SJSA1 (cell line): ENCODE data around the gene KIAA0408. TPM values are rescaled to one million over a fixed set of nuclear protein-coding genes. Genes with fewer than 3 reads are reported as not detected.
A peak's percentile ranks its signal among the peaks of the same experiment; 100 is the strongest.

Experiments
- DNase-seq, 2 experiments: peaks; one replicate each; pipeline ENCODE4 v3.0.0-alpha.2; 2015 to 2020; ENCODE audit warnings: low spot score in 2 of 2, low read depth in 1 of 2
- H3K27ac ChIP-seq: fragments of 250-450 bp; sonication (Bioruptor Pico); 2 replicates; pipeline ENCODE4 v1.5.1; 2020; ENCODE audit warnings: mild to moderate bottlenecking, moderate library complexity
- H3K27me3 ChIP-seq: fragments of 250-450 bp; sonication (Bioruptor Pico); replicated peaks from 2 replicates; pipeline ENCODE4 v1.5.1; 2020; ENCODE audit warnings: mild to moderate bottlenecking, moderate library complexity
- H3K36me3 ChIP-seq: fragments of 250-450 bp; sonication (Bioruptor Pico); 2 replicates; pipeline ENCODE4 v1.5.1; 2020; ENCODE audit warnings: mild to moderate bottlenecking
- H3K4me1 ChIP-seq: fragments of 250-450 bp; sonication (Bioruptor Pico); replicated peaks from 2 replicates; pipeline ENCODE4 v1.6.1; 2021; ENCODE audit warnings: mild to moderate bottlenecking
- H3K4me3 ChIP-seq: fragments of 250-450 bp; sonication (Bioruptor Pico); 2 replicates; pipeline ENCODE4 v1.5.1; 2020; ENCODE audit warnings: mild to moderate bottlenecking
- H3K9me3 ChIP-seq: fragments of 250-450 bp; sonication (Bioruptor Pico); replicated peaks from 2 replicates; pipeline ENCODE4 v1.5.1; 2020; ENCODE audit warnings: mild to moderate bottlenecking
- total RNA-seq: library from RNA; depleted of rRNA; stranded (reverse); fragments of >200 nt; shearing (Covaris generic); gene quantifications from 2 replicates; pipeline ENCODE4 v1.2.3, GENCODE V29; 2014

KIAA0408 gene
- total RNA-seq, 1 experiment from 2014 or later: 5.1 TPM

GRCh38 chr6:127475823-127476176 is 16.6 kb upstream of the KIAA0408 start:
- peaks cover 35% of the 10 kb centered on the region for H3K4me1 ChIP-seq
- H3K9me3 ChIP-seq: no peaks in the 10 kb centered on the region
- no peaks in the 10 kb centered on the region for H3K27me3 ChIP-seq
- no peak overlapping the region for H3K4me3 ChIP-seq
- DNase-seq: no peak
- no peak overlapping the region for H3K27ac ChIP-seq
- peaks cover 23% of the 10 kb centered on the region for H3K36me3 ChIP-seq

- Histone ChIP-seq H3K9me3 (no peaks in the 10 kb centered on the region), H3K4me1 (peaks cover 35% of the 10 kb centered on the region), H3K36me3 (peaks cover 21% of the 10 kb centered on the region), H3K27ac (no peak overlapping the region), H3K27me3 (no peaks in the 10 kb centered on the region), H3K4me3 (no peak overlapping the region)
- no peak for DNase-seq
Observed at GRCh38 chr6:127475135-127475822, 16.1 kb upstream of the KIAA0408 start.

DNA sequence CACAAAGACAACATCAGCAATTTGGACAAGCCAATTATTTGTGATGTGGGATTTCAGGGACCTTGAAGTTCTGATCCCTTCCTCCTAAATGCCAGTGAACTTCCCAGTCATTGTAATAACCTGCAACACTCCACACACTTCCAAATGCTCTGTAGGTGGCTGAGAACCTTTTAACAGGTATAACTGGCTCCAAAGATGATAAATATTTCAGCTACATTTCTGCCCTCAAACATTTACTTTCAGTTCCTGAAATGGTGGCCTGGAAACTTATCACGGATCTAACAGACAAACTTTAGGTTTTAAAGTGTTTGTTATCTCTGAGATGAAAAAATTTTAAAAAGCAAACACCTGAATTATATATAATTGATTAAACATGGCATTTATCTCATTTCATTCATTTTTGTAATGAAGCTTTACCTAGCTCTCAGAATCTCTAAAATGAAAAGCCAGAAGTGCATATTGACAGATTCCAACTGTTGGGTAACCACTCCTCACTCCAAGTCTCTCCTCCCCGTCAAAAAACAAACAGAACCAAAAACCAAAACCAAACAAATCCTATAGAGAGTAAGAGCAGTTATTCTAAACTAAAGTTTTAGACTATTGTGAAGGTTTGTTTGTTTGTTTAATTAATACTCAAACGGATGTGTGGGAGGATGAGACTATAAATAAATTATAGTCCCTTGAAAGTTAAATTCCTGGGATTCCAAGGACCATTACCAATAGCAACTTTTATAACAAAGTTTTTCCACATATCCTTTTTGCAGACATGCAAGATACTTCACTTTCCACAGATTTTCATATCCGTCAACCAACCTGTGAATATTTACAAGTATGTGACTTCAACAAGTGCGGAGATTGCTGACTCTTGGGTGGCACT is 12.4 kb upstream of the KIAA0408 start:
- peak overlapping the region; percentile 53 for H3K27ac ChIP-seq
- H3K9me3 ChIP-seq: no peaks in the 10 kb centered on the region
- peaks cover 12% of the 10 kb centered on the region for H3K36me3 ChIP-seq
- peaks cover 40% of the 10 kb centered on the region for H3K4me1 ChIP-seq
- no peak overlapping the region for H3K4me3 ChIP-seq
- peak in 1 of 2 experiments; percentile 83 for DNase-seq
- H3K27me3 ChIP-seq: no peaks in the 10 kb centered on the region

- Histone ChIP-seq H3K27ac (no peak overlapping the region), H3K4me1 (peaks cover 48% of the 10 kb centered on the region), H3K9me3 (no peaks in the 10 kb centered on the region), H3K27me3 (no peaks in the 10 kb centered on the region), H3K4me3 (no peak overlapping the region), H3K36me3 (no peaks in the 10 kb centered on the region)
- DNase-seq: no peak
Observed at GRCh38 chr6:127468936-127469335, 9.7 kb upstream of the KIAA0408 start.

DNA sequence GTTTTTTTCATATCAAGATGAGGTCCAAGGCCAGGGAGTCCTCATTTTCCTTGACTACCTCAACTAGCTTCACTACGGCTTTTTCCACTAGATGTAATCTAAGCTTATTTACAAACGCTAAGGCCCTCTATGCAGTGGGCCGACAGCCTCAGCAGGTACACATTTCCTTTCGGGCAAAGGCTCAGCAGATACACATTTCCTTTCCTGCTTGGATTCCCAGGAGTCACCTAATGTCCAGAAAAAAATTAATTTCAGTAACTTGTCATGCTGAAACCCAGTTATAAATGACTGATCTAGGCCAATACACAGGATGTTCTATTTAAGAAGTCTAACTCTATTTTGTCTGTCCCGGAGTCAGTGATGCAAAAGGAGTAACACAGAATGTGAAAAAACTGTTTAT is 7.2 kb upstream of the KIAA0408 start:
- no peak overlapping the region for H3K27ac ChIP-seq
- peaks cover 39% of the 10 kb centered on the region for H3K4me1 ChIP-seq
- H3K9me3 ChIP-seq: no peaks in the 10 kb centered on the region
- H3K27me3 ChIP-seq: no peaks in the 10 kb centered on the region
- H3K4me3 ChIP-seq: no peak overlapping the region
- H3K36me3 ChIP-seq: no peaks in the 10 kb centered on the region
- no peak for DNase-seq

GRCh38 chr6:127464881-127465459 is 5.8 kb upstream of the KIAA0408 start:
- peak; percentile 60 to 76 for DNase-seq
- Histone ChIP-seq H3K9me3 (no peaks in the 10 kb centered on the region), H3K27me3 (no peaks in the 10 kb centered on the region), H3K36me3 (no peaks in the 10 kb centered on the region), H3K4me1 (peaks cover 26% of the 10 kb centered on the region), H3K27ac (no peak overlapping the region), H3K4me3 (no peak overlapping the region)

GRCh38 chr6:127464161-127464880 is 5.1 kb upstream of the KIAA0408 start:
- Histone ChIP-seq H3K4me1 (peaks cover 24% of the 10 kb centered on the region), H3K27ac (peak overlapping the region; percentile 14), H3K36me3 (no peaks in the 10 kb centered on the region), H3K4me3 (no peak overlapping the region), H3K9me3 (no peaks in the 10 kb centered on the region), H3K27me3 (no peaks in the 10 kb centered on the region)
- DNase-seq: peak in 1 of 2 experiments; percentile 66

DNA sequence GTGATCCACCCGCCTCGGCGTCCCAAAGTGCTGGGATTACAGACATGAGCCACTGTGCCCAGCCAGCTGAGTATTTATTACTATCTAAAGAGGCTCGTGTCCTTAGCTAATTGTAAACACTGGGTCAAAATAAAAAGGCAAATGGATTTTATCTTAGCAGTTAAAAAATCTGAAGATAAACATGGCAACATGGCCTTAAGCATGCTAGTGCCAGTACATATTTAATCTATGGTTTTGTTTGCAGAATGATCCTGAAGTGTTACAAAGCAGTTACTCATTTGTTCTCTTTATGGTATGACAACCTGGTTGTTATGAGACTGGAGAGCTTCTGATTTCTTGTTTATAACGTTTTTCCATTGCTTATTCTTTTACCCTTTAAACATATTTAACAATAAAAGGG is 3.9 kb upstream of the KIAA0408 start:
- H3K36me3 ChIP-seq: no peaks in the 10 kb centered on the region
- no peak for DNase-seq
- H3K4me1 ChIP-seq: peaks cover 30% of the 10 kb centered on the region
- H3K4me3 ChIP-seq: no peak overlapping the region
- no peaks in the 10 kb centered on the region for H3K27me3 ChIP-seq
- no peak overlapping the region for H3K27ac ChIP-seq
- no peaks in the 10 kb centered on the region for H3K9me3 ChIP-seq

- Histone ChIP-seq H3K27me3 (no peaks in the 10 kb centered on the region), H3K9me3 (no peaks in the 10 kb centered on the region), H3K27ac (no peak overlapping the region), H3K36me3 (no peaks in the 10 kb centered on the region), H3K4me3 (no peak overlapping the region), H3K4me1 (peaks cover 36% of the 10 kb centered on the region)
- DNase-seq: no peak
Observed at GRCh38 chr6:127462376-127462775, 3.2 kb upstream of the KIAA0408 start.

GRCh38 chr6:127460465-127460864 is 1.3 kb upstream of the KIAA0408 start:
- no peaks in the 10 kb centered on the region for H3K9me3 ChIP-seq
- peaks cover 36% of the 10 kb centered on the region for H3K4me1 ChIP-seq
- no peaks in the 10 kb centered on the region for H3K27me3 ChIP-seq
- no peak overlapping the region for H3K4me3 ChIP-seq
- H3K27ac ChIP-seq: no peak overlapping the region
- H3K36me3 ChIP-seq: no peaks in the 10 kb centered on the region
- DNase-seq: no peak

GRCh38 chr6:127458817-127459216 is 372 bp downstream of the KIAA0408 start:
- peak overlapping the region; percentile 4; the same call in 1 of the 2 replicates for H3K27ac ChIP-seq
- no peak for DNase-seq

GRCh38 chr6:127458222-127458621 is 967 bp downstream of the KIAA0408 start:
- Histone ChIP-seq H3K27me3 (no peaks in the 10 kb centered on the region), H3K36me3 (no peaks in the 10 kb centered on the region), H3K4me1 (peaks cover 22% of the 10 kb centered on the region), H3K4me3 (no peak overlapping the region), H3K9me3 (no peaks in the 10 kb centered on the region), H3K27ac (peak overlapping the region; percentile 4; the same call in 1 of the 2 replicates)
- DNase-seq: peak in 1 of 2 experiments; percentile 36

More at GRCh38 chr6:127458817-127459216, 372 bp downstream of the KIAA0408 start:
- Histone ChIP-seq H3K9me3 (no peaks in the 10 kb centered on the region), H3K4me3 (no peak overlapping the region), H3K4me1 (peaks cover 26% of the 10 kb centered on the region), H3K27me3 (no peaks in the 10 kb centered on the region), H3K36me3 (no peaks in the 10 kb centered on the region)

DNA sequence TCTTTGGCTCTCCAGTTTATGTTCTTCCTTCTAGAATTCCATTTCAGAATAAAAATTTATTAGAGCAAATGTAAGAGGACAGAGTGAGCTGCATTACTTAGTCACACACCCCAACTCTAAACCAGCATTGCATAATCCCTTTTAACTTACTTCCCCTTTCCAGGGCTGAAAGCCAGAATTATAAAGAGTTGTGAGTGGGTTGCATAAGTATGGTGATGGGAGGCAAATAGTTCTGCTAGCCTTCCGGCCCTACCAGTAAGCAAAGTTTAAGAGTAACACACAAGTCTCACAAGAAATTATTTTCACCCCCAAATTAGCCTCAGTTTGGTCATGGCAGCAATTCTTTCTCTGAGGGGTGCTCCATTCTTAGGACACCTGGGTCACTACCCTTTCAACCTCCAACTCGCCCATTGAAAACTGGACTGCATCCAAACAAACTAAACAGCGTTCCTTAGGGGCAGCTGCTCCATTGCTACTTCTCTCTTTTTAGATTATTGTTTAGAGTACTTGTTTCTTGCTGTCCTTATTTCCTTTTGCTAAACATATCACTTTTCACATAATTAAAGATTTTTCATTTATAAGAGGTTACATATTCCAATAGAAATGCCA is 1.6 kb downstream of the KIAA0408 start:
- Histone ChIP-seq H3K4me1 (peaks cover 19% of the 10 kb centered on the region), H3K36me3 (no peaks in the 10 kb centered on the region), H3K27me3 (no peaks in the 10 kb centered on the region), H3K27ac (0 out of 2 replicates have a peak overlapping the region, but pooled peaks have one; percentile 2), H3K4me3 (no peak overlapping the region), H3K9me3 (no peaks in the 10 kb centered on the region)
- no peak for DNase-seq
